ENCODE measurements around the gene SLC22A3.

DNA sequence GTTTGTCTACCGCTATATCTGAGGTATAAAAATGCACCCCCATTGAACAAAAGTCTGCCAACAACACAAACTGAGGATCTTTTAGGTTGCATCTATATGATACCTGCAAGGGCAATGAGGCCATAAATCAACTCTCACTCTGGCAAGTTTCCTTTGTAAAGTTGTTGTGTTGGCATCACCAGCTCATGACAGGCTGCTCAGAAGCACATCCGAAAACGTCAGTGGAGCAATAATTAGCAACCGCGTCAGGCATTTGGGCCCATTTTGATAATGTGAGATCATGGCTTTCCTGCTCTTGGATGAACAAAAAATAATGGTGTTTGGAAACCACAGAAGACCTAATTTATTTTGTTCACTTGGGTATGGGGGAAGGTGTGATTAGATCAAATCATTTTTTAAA, 12.0 kb upstream of the SLC22A3 start:
- no peak for TF ChIP-seq POLR2A (IDR thresholded peaks at IDR 0.05)
- TF ChIP-seq, protein P1, sequence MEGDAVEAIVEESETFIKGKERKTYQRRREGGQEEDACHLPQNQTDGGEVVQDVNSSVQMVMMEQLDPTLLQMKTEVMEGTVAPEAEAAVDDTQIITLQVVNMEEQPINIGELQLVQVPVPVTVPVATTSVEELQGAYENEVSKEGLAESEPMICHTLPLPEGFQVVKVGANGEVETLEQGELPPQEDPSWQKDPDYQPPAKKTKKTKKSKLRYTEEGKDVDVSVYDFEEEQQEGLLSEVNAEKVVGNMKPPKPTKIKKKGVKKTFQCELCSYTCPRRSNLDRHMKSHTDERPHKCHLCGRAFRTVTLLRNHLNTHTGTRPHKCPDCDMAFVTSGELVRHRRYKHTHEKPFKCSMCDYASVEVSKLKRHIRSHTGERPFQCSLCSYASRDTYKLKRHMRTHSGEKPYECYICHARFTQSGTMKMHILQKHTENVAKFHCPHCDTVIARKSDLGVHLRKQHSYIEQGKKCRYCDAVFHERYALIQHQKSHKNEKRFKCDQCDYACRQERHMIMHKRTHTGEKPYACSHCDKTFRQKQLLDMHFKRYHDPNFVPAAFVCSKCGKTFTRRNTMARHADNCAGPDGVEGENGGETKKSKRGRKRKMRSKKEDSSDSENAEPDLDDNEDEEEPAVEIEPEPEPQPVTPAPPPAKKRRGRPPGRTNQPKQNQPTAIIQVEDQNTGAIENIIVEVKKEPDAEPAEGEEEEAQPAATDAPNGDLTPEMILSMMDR (IDR thresholded peaks at IDR 0.05) = no peak
